Glomerular visceral epithelial cell (primary cell): Measurements from ENCODE around the gene ENO4.

ENCODE experiments used
- DNase-seq: peaks from one replicate; pipeline ENCODE4 v3.0.0-alpha.2; 2016; ENCODE audit errors: extremely low spot score

The ENO4 gene

GRCh38 chr10:116913695-116914094 is 64.4 kb downstream of the ENO4 start:
- DNase-seq, result no peak

DNA sequence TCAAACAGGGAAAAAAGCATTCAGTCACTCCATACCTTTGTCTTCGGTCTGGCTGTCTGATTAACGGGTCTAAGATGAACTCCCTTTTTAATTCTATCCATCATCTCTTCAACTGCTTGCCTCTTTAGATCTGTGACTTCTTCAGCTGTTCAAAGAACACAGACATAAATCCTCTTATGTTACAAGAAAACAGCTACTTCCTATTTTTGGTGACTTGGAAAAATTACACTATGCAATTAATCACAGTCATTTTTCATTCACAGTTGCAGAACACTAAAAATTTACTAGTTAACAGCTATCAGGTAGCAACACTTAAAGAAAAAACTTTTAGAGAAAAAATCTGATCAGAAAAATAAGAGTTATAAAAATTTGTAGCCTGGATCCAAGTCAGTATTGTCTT is 66.0 kb downstream of the ENO4 start:
- no peak for DNase-seq

DNA sequence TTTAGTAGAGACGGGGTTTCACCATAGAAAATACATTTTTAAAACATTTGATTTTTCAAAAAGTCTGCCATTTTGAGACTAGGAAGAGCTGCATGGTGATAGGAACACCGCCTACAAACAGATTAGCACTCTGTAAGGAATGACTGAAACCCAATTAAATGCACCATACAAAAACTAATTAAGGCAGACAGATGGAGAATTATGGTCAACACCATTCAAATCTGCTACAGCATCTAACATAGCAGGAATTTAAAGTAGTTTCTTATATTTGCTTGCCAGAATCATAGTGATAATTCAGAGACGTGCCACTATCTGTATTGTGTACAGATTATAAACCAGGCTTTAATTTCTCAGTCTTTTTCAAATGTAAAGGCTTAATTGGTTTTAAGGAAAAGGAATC is 68.2 kb downstream of the ENO4 start:
- no peak for DNase-seq

GRCh38 chr10:116918583-116918982 is 69.3 kb downstream of the ENO4 start:
- DNase-seq, result no peak

DNA sequence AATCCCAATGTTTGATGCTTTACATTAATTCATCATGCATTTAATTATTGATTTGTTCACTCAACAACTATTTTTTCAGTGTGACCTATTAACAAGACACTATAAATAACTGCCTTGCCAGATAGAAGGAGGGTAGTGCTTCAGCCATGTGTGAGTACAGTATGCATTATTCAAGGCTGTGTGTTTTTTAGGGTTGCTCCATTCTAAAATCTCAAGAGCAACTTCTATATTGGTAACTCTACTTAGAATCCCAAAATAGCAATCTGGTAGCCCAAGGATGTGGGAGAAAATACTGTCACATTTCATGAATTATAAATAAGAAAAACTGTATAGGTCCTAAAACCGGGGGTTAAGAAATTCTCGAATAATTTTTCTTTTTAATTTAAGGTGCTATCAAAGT is 69.9 kb downstream of the ENO4 start:
- no peak for DNase-seq

DNA sequence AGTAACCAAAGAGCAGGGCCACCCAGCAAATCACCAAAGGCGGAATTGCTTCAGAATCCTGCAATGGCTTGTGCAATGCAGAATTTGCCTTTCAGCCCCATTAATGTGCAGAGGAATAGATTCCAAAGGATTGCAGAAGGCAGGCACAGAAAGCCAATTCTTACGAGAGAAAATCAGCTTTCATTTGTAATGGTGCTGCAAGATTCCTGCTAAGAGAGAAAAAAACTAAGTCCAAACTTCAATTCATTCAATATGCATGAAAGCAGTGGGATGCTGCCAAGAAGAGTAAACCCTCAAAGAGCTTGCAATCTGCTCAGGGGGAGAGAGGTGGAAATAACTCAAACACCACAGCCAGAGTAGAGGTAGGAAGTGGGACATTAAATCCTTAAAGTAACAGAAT is 70.4 kb downstream of the ENO4 start:
- DNase-seq, result no peak

- DNase-seq, result no peak
These were observed 75.8 kb downstream of the ENO4 start for GRCh38 chr10:116925056-116925455.

DNA sequence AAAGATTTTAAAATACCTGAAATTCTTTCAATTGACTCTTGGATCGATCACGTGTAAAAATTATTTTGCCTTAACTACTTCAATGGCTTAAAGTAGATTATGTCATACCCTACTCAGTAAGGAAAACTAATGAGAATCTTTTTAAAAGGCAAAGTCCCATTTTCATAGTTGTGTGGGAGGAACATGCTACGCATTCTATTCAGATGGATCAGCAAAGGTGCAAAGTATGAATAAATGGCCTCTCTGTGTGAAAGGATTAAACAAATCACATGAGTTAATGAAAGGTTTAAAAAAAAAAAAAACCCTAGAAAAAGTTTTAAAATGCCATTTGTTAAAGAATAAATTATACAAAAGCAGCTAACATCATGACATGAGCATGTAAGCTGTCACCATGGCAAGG is 77.1 kb downstream of the ENO4 start:
- no peak for DNase-seq

DNA sequence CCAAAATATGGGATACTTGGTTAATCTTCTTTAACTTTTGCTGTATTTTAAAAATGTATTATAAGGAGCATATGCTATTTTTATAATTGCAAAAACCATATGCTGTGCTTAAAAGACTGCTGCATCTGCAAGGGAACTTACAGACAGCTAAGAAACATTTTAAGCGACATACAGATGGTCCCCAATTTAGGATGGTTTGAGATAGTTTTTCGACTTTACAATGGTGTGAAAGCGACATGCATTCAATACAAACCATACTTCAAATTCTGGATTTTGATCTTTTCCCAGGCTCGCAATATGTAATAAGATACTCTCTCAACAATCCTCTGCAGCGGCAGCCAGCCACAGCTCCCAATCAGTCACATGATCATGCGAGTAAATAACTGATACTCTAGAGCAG is 82.5 kb downstream of the ENO4 start:
- no peak for DNase-seq
